DND-41 (cell line): ENCODE measurements around the gene FRY.

Source experiments
- CTCF ChIP-seq: IDR thresholded peaks from 2 replicates; pipeline ENCODE4 v1.5.1; 2012; ENCODE audit warnings: borderline replicate concordance, low read length, moderate library complexity, mild to moderate bottlenecking; ENCODE audit not compliant: poor library complexity, severe bottlenecking; ENCODE audit errors: extremely low read depth
- EZH2 ChIP-seq: IDR thresholded peaks from 3 replicates; pipeline ENCODE4 v1.6.1; 2012; ENCODE audit warnings: borderline replicate concordance, low read depth, mild to moderate bottlenecking, moderate library complexity, low read length, inconsistent platforms; ENCODE audit not compliant: severe bottlenecking

GRCh38 chr13:32173881-32174280 lies 142.3 kb downstream of the FRY start:
- TF ChIP-seq CTCF (no peak), EZH2 (no peak)
